Posterior vena cava (tissue), 2 donors: ENCODE results near the gene MTUS2. TPM values are rescaled to one million over a fixed set of nuclear protein-coding genes. Genes with fewer than 3 reads are reported as not detected.
A peak's percentile ranks its signal among the peaks of the same experiment; 100 is the strongest.

Experiments used
- DNase-seq: peaks from one replicate; pipeline ENCODE4 v3.0.0-alpha.2; 2020; ENCODE audit warnings: low spot score
- intact Hi-C, 2 donors: fragments of 100-400 bp; cut with DNase I; formaldehyde crosslinking; loops; one replicate each; pipeline versions ENCODE4 v1.14.1 to v1.14.2; 2022 to 2023
- total RNA-seq, 2 donors: library from RNA; stranded (reverse); fragmentation: NEBNext Ultra II Directional; extraction: Animal tissue kit (Norgen Biotek cat#: 25700); gene quantifications; one replicate each; pipeline ENCODE4 v1.2.1, GENCODE V29; 2021
- donor health status: DM: yes; HTN: yes; CAD: no.
- donor health status: DM: yes; HTN: yes; CAD: no.

The MTUS2 gene
- total RNA-seq, 2 donors from 2014 or later = 0.69 to 0.71 TPM

- DNase-seq = no peak
- intact Hi-C loops = no loop called here
Observed at GRCh38 chr13:29503041-29503837, 683.1 kb downstream of the MTUS2 start.

GRCh38 chr13:29504691-29505090 is 684.6 kb downstream of the MTUS2 start:
- no peak for DNase-seq
- intact Hi-C loops = loop anchor here in 1 of 2 donors (5.0 kb wide), 1 partner anchor 608 kb away; no protein-coding TSS in a partner anchor

GRCh38 chr13:29505511-29505910 is 685.4 kb downstream of the MTUS2 start:
- intact Hi-C loops = loop anchor here in 1 of 2 donors (5.0 kb wide), 1 partner anchor 607 kb away; no protein-coding TSS in a partner anchor

GRCh38 chr13:29505950-29506349 is 685.8 kb downstream of the MTUS2 start:
- DNase-seq = no peak
- intact Hi-C loops = loop anchor here in 1 of 2 donors (5.0 kb wide), 1 partner anchor 606 kb away; no protein-coding TSS in a partner anchor

More at GRCh38 chr13:29505511-29505910, 685.4 kb downstream of the MTUS2 start:
- DNase-seq = no peak

- intact Hi-C loops = loop anchor here in 1 of 2 donors (5.0 kb wide), 1 partner anchor 605 kb away; no protein-coding TSS in a partner anchor
Observed at GRCh38 chr13:29507356-29507755, 687.2 kb downstream of the MTUS2 start.

GRCh38 chr13:29508130-29508875 is 688.2 kb downstream of the MTUS2 start:
- peak; percentile 93 for DNase-seq
- intact Hi-C loops = loop anchor here in 1 of 2 donors (5.0 kb wide), 1 partner anchor 604 kb away; no protein-coding TSS in a partner anchor

More at GRCh38 chr13:29507356-29507755, 687.2 kb downstream of the MTUS2 start:
- DNase-seq = no peak

GRCh38 chr13:29508876-29509252 is 688.7 kb downstream of the MTUS2 start:
- no peak for DNase-seq
- intact Hi-C loops = loop anchor here in 1 of 2 donors (5.0 kb wide), 1 partner anchor 603 kb away; no protein-coding TSS in a partner anchor

GRCh38 chr13:29509999-29510589 is 690.0 kb downstream of the MTUS2 start:
- DNase-seq = no peak
- intact Hi-C loops = loop anchor here (5.0 to 10.0 kb wide), 3 partner anchors 85 to 605 kb away; partner anchors contain the start of gene SLC7A1 (in 1 of the 2)

GRCh38 chr13:29510651-29511084 is 690.5 kb downstream of the MTUS2 start:
- intact Hi-C loops = loop anchor here (10.0 kb wide), 2 partner anchors 84 to 604 kb away; partner anchors contain the start of gene SLC7A1 (in 1 of the 2)
- no peak for DNase-seq

- DNase-seq = no peak
- intact Hi-C loops = loop anchor here (10.0 kb wide), 2 partner anchors 84 to 604 kb away; partner anchors contain the start of gene SLC7A1 (in 1 of the 2)
Observed at GRCh38 chr13:29511106-29511796, 691.1 kb downstream of the MTUS2 start.

GRCh38 chr13:29511980-29512379 is 691.8 kb downstream of the MTUS2 start:
- DNase-seq = no peak
- intact Hi-C loops = loop anchor here (10.0 kb wide), 2 partner anchors 83 to 603 kb away; partner anchors contain the start of gene SLC7A1 (in 1 of the 2)

- intact Hi-C loops = loop anchor here (10.0 kb wide), 2 partner anchors 82 to 602 kb away; partner anchors contain the start of gene SLC7A1 (in 1 of the 2)
- no peak for DNase-seq
Observed at GRCh38 chr13:29513002-29513980, 693.2 kb downstream of the MTUS2 start.

GRCh38 chr13:29513981-29514719 is 694.0 kb downstream of the MTUS2 start:
- intact Hi-C loops = loop anchor here (10.0 kb wide), 2 partner anchors 81 to 601 kb away; partner anchors contain the start of gene SLC7A1 (in 1 of the 2)
- no peak for DNase-seq

- peak; percentile 73 for DNase-seq
- intact Hi-C loops = loop anchor here (10.0 kb wide), 2 partner anchors 80 to 600 kb away; partner anchors contain the start of gene SLC7A1 (in 1 of the 2)
Observed at GRCh38 chr13:29514720-29515310, 694.7 kb downstream of the MTUS2 start.

- intact Hi-C loops = loop anchor here (10.0 kb wide), 2 partner anchors 79 to 599 kb away; partner anchors contain the start of gene SLC7A1 (in 1 of the 2)
Observed at GRCh38 chr13:29515372-29515771, 695.2 kb downstream of the MTUS2 start.

GRCh38 chr13:29516012-29516411 is 695.9 kb downstream of the MTUS2 start:
- intact Hi-C loops = loop anchor here (10.0 kb wide), 2 partner anchors 79 to 599 kb away; partner anchors contain the start of gene SLC7A1 (in 1 of the 2)
- DNase-seq = no peak

More at GRCh38 chr13:29515372-29515771, 695.2 kb downstream of the MTUS2 start:
- no peak for DNase-seq
